K562 (cell line): Measurements from ENCODE around the gene APOBEC3C. TPM values are rescaled to one million over a fixed set of nuclear protein-coding genes. Genes with fewer than 3 reads are reported as not detected.
A peak's percentile ranks its signal among the peaks of the same experiment; 100 is the strongest.

Experiments
- ATAC-seq: fragments of 200-7000 bp; cut with Tn5 transposase; 3 replicates; pipeline ENCODE4 v1.9.1; 2020; ENCODE audit warnings: moderate library complexity
- BruUV-seq: library from RNA; stranded (reverse); fragments of 400-500 nt; replicated peaks from 2 replicates; lab custom pipeline; 2021; lab: Mats Ljungman, UMichigan
- CTCF ChIA-PET: fragments of 300-600 bp; formaldehyde crosslinking; extraction: SDS; loops from one replicate; lab custom pipeline; 2021; ENCODE audit warnings: low intra/inter-chr PET ratio; lab: Yijun Ruan, JAX
- POLR2A ChIA-PET: fragments of 300-600, 350-650 bp; sonication (Branson Sonifier 250); formaldehyde crosslinking; extraction: SDS; loops from one replicate; lab custom pipeline; 2021; ENCODE audit warnings: antibody characterized with exemption, inconsistent platforms; lab: Yijun Ruan, JAX
- DNase-seq, 4 experiments: peaks; one replicate each; pipeline versions ENCODE4 v3.0.0 to v3.0.0-alpha.2; 2011 to 2018; ENCODE audit warnings: low spot score in 3 of 4, mixed read lengths in 3 of 4; ENCODE audit errors: extremely low read depth in 1 of 4
- FAIRE-seq: peaks from 2 replicates; lab custom pipeline; 2011; peaks lifted over from hg19 to GRCh38; lab: Jason Lieb, UNC
- H2AFZ ChIP-seq: 2 replicates; pipeline ENCODE4 v1.6.0; 2011; ENCODE audit warnings: low read depth, low read length, control low read depth, inconsistent platforms
- H3K27ac ChIP-seq: fragments of 200-600 bp; 3 replicates; pipeline ENCODE4 v1.8.0; 2011; ENCODE audit warnings: low read depth, mild to moderate bottlenecking, control low read depth, inconsistent platforms, low read length, moderate library complexity, mixed read lengths; ENCODE audit errors: extremely low read depth
- H3K27me3 ChIP-seq, 2 experiments: fragments of 300-600 bp in 1 of 2; 2 replicates in 1 of 2; 3 replicates in 1 of 2; pipeline versions ENCODE4 v1.6.0 to v1.8.0; 2011; ENCODE audit warnings: inconsistent platforms in 2 of 2, low read length in 2 of 2, mild to moderate bottlenecking in 1 of 2, mixed read lengths in 1 of 2, moderate library complexity in 1 of 2; ENCODE audit not compliant: control insufficient read depth in 2 of 2, insufficient read depth in 2 of 2
- H3K36me3 ChIP-seq: fragments of 300-600 bp; 3 replicates; pipeline ENCODE4 v1.8.0; 2011; ENCODE audit warnings: mild to moderate bottlenecking, low read length, inconsistent platforms; ENCODE audit not compliant: control insufficient read depth, insufficient read depth
- H3K4me1 ChIP-seq, 2 experiments: fragments of 200-600 bp in 1 of 2; replicated peaks in 1 of 2; 2 replicates in 1 of 2; 3 replicates in 1 of 2; pipeline versions ENCODE4 v1.5.1 to v1.8.0; 2011; ENCODE audit warnings: inconsistent platforms in 2 of 2, low read length in 2 of 2, mild to moderate bottlenecking in 1 of 2, mixed read lengths in 1 of 2, moderate library complexity in 1 of 2; ENCODE audit not compliant: control insufficient read depth in 2 of 2, insufficient read depth in 2 of 2
- H3K4me2 ChIP-seq: 2 replicates; pipeline ENCODE4 v1.6.1; 2011; ENCODE audit warnings: low read length, control low read depth, inconsistent platforms, mixed read lengths; ENCODE audit not compliant: insufficient read depth
- H3K4me3 ChIP-seq: fragments of 200-600 bp; sonication (generic), shearing (Covaris generic); 2 replicates; pipeline ENCODE4 v1.5.1; 2016; ENCODE audit warnings: control low read depth, inconsistent platforms
- H3K79me2 ChIP-seq: fragments of 200-600 bp; 3 replicates; pipeline ENCODE4 v1.8.0; 2011; ENCODE audit warnings: low read length, inconsistent platforms; ENCODE audit not compliant: control insufficient read depth, insufficient read depth
- H3K9ac ChIP-seq, 2 experiments: 2 replicates each; pipeline versions ENCODE4 v1.6.0 to v1.6.1; 2011; ENCODE audit warnings: low read depth in 2 of 2, low read length in 2 of 2, control low read depth in 1 of 2, inconsistent platforms in 1 of 2, mild to moderate bottlenecking in 1 of 2, mixed read lengths in 1 of 2; ENCODE audit not compliant: insufficient read depth in 1 of 2
- H3K9me1 ChIP-seq: one replicate; pipeline ENCODE4 v1.6.0; 2011; ENCODE audit warnings: inconsistent platforms, mild to moderate bottlenecking, low read length, moderate library complexity; ENCODE audit not compliant: control insufficient read depth, insufficient read depth
- H3K9me3 ChIP-seq: replicated peaks from 2 replicates; pipeline ENCODE4 v1.5.1; 2011; ENCODE audit warnings: low read depth, low read length, inconsistent platforms; ENCODE audit not compliant: control insufficient read depth, insufficient read depth
- H4K20me1 ChIP-seq: replicated peaks from 2 replicates; pipeline ENCODE4 v1.6.1; 2011; ENCODE audit warnings: low read length, inconsistent platforms, mixed read lengths; ENCODE audit not compliant: control insufficient read depth, insufficient read depth
- CHCHD3 ChIP-seq: fragments of 250-450 bp; sonication (Bioruptor Pico); IDR thresholded peaks from 2 replicates; pipeline ENCODE4 v2.1.2; 2022; ENCODE audit warnings: mild to moderate bottlenecking
- HDAC8 ChIP-seq: fragments of 450-650 bp; IDR thresholded peaks from 2 replicates; pipeline ENCODE4 v1.6.1; 2016; ENCODE audit warnings: mild to moderate bottlenecking, missing genetic modification characterization, moderate library complexity, missing compliant biosample characterization
- RBFOX2 ChIP-seq: fragments of 200-400 bp; formaldehyde crosslinking; IDR thresholded peaks from 2 replicates; pipeline ENCODE4 v1.6.1; 2017; ENCODE audit warnings: low read depth, mild to moderate bottlenecking, low read length, moderate library complexity
- RBM22 ChIP-seq: fragments of 200-400 bp; formaldehyde crosslinking; IDR thresholded peaks from 2 replicates; pipeline ENCODE4 v1.6.1; 2018; ENCODE audit warnings: low read length, low read depth; ENCODE audit not compliant: poor library complexity, severe bottlenecking
- TCFL5 ChIP-seq: fragments of 250-450 bp; sonication (Bioruptor Pico); conservative IDR thresholded peaks from 2 replicates; pipeline ENCODE4 v1.6.1; 2021; ENCODE audit warnings: mild to moderate bottlenecking, moderate library complexity, matching md5 sums
- ZNF263 ChIP-seq: sonication (generic); formaldehyde crosslinking; IDR thresholded peaks from 2 replicates; pipeline ENCODE4 v1.8.0; 2022; ENCODE audit warnings: mild to moderate bottlenecking, missing genetic modification reagents, borderline replicate concordance
- WGBS: fragments of 100-300 bp; shearing (Covaris generic); methylation state at CpG from one replicate; pipeline ENCODE4 v1.1.6; 2016; ENCODE audit warnings: low coverage, mixed read lengths; ENCODE audit not compliant: insufficient coverage; ENCODE audit errors: missing lambda C conversion rate; 5-methylcytosine and 5-hydroxymethylcytosine counted together
- in situ Hi-C: fragments of 300-500 bp; cut with MboI; formaldehyde crosslinking; loops from 4 replicates; pipeline ENCODE4 v1.15.0; 2018; ENCODE audit warnings: inconsistent platforms, mixed read lengths
- intact Hi-C: fragments of 100-400 bp; cut with micrococcal nuclease; formaldehyde crosslinking; loops from 2 replicates; pipeline ENCODE4 v1.14.2; 2022
- polyA plus RNA-seq, 8 experiments: library from polyadenylated mRNA; depleted of rRNA in 4 of 8; stranded (reverse) in 5 of 8; unstranded in 3 of 8; fragments of >200 nt; fragmentation: Nextera tagmentation in 2 of 8; fragmentation: Illumina TruSeq in 1 of 8; extraction: Ambion mirVana in 2 of 8; extraction: Trizol in 1 of 8; gene quantifications; 2 replicates each; pipeline versions ENCODE4 v1.2.1 to v1.2.3, GENCODE V29; 2011 to 2014; ENCODE audit warnings: inconsistent platforms in 1 of 8, missing spikeins in 1 of 8
- total RNA-seq, 7 experiments: library from RNA; depleted of rRNA in 6 of 7; stranded (reverse); fragments of >200 nt in 6 of 7; fragmentation: Illumina TruSeq in 2 of 7; extraction: Trizol in 2 of 7; gene quantifications; 2 replicates each; pipeline versions ENCODE4 v1.2.1 to v1.2.3, GENCODE V29; 2011 to 2021; ENCODE audit warnings: low replicate concordance in 1 of 7
- TF ChIP-seq, protein P1 (sequence below), 2 experiments: fragments of 450-650 bp; formaldehyde crosslinking in 1 of 2; IDR thresholded peaks; 2 replicates each; pipeline versions ENCODE4 v1.4.0 to v1.6.1; 2014 to 2020; ENCODE audit warnings: mild to moderate bottlenecking in 2 of 2, borderline replicate concordance in 1 of 2, low read depth in 1 of 2

The APOBEC3C gene
- total and polyA plus RNA-seq, 9 of the 15 experiments (the other 6 are each of a cell fraction or from before 2014, with no cell fraction given) = 12.4 to 285 (median 55.5) TPM

DNA sequence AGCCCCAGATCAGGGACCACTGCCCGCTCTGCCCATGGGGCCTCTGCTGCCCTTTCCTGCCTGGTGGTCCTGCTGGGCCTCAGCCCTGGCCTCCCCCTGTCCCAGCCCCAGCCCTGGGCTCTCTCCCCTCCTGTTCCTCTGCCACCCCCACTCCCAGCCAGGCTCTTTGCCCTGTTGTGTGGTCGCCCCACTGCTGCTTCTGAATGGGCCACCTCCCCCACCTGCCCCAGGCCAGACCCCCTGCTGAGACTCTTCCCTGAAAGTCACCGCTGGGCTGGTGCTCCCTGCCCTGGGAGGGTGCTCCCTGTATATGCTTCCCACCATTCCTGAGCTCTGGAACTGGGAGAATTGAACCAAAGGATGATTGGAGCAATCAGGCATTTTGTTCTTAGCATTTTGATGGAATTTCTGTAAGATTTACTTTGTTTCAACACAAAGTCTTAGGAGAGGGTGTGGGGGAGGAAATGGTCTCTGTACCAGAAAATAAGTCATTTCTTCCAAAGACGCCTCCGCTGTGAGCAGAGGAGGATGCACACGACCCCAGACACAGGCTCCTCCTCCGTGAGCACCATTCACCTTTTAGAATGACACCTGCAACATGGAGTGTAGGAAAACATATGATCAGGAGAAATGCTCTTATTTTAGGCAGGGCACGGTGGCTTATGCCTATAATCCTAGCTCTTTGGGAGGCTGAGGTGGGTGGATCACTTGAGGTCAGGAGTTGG, 26.7 kb upstream of the APOBEC3C start:
- Histone ChIP-seq H3K4me2 (no peak overlapping the region), H3K9me3 (peaks cover 9% of the 10 kb centered on the region), H3K36me3 (0 out of 3 replicates have a peak, but pooled peaks cover 3% of the 10 kb centered on the region), H3K79me2 (peaks cover 10% of the 10 kb centered on the region), H2AFZ (no peak overlapping the region), H3K4me3 (no peak overlapping the region), H3K9me1 (no peaks in the 10 kb centered on the region), H3K4me1 (peaks cover 2 to 14% of the 10 kb centered on the region in 2 experiments; a peak in 2 of 5 replicates), H3K9ac (no peak overlapping the region), H4K20me1 (no peaks in the 10 kb centered on the region), H3K27me3 (no peaks in the 10 kb centered on the region), H3K27ac (no peak overlapping the region)
- WGBS = 72% methylated on average over 6 of the region's 8 CpGs
- DNase-seq (no peak), ATAC-seq (no peak), FAIRE-seq (no peak)
- POLR2A ChIA-PET = no interaction called here
- intact Hi-C loops = no loop called here
- CTCF ChIA-PET = no interaction called here
- TF ChIP-seq RBFOX2 (peak; percentile 36; the same call in 1 of the 2 replicates), HDAC8 (tag) (no peak), ZNF263 (peak; percentile 93)
- in situ Hi-C loops = no loop called here
- BruUV-seq = no TSS peak

DNA sequence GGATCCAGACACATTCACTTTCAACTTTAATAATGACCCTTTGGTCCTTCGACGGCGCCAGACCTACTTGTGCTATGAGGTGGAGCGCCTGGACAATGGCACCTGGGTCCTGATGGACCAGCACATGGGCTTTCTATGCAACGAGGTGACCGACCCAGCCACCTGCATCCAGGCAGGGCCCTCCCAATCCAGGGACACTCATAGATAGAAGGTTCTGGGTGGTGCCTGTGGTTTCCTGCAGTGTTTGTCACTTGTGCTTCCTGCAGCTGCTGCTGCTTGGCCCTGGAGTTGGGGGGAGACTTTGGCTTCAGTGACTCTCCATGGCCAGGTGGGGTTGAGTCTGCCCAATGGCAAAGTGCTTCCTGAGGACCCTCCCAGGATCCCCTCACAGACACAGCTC, 24.6 kb upstream of the APOBEC3C start:
- in situ Hi-C loops = no loop called here
- Histone ChIP-seq H4K20me1 (no peaks in the 10 kb centered on the region), H3K27me3 (no peaks in the 10 kb centered on the region), H2AFZ (no peak overlapping the region), H3K4me2 (no peak overlapping the region), H3K36me3 (0 out of 3 replicates have a peak, but pooled peaks cover 3% of the 10 kb centered on the region), H3K4me3 (no peak overlapping the region), H3K4me1 (peaks cover 0 to 9% of the 10 kb centered on the region in 2 experiments; a peak in 2 of 5 replicates), H3K27ac (no peak overlapping the region), H3K9ac (no peak overlapping the region), H3K9me1 (no peaks in the 10 kb centered on the region), H3K79me2 (no peaks in the 10 kb centered on the region), H3K9me3 (no peaks in the 10 kb centered on the region)
- DNase-seq (no peak), ATAC-seq (no peak), FAIRE-seq (no peak)
- intact Hi-C loops = no loop called here
- POLR2A ChIA-PET = no interaction called here
- 79% methylated on average over 5 of the region's 6 CpGs for WGBS
- CTCF ChIA-PET = no interaction called here
- BruUV-seq = no TSS peak
- TF ChIP-seq, protein P1, sequence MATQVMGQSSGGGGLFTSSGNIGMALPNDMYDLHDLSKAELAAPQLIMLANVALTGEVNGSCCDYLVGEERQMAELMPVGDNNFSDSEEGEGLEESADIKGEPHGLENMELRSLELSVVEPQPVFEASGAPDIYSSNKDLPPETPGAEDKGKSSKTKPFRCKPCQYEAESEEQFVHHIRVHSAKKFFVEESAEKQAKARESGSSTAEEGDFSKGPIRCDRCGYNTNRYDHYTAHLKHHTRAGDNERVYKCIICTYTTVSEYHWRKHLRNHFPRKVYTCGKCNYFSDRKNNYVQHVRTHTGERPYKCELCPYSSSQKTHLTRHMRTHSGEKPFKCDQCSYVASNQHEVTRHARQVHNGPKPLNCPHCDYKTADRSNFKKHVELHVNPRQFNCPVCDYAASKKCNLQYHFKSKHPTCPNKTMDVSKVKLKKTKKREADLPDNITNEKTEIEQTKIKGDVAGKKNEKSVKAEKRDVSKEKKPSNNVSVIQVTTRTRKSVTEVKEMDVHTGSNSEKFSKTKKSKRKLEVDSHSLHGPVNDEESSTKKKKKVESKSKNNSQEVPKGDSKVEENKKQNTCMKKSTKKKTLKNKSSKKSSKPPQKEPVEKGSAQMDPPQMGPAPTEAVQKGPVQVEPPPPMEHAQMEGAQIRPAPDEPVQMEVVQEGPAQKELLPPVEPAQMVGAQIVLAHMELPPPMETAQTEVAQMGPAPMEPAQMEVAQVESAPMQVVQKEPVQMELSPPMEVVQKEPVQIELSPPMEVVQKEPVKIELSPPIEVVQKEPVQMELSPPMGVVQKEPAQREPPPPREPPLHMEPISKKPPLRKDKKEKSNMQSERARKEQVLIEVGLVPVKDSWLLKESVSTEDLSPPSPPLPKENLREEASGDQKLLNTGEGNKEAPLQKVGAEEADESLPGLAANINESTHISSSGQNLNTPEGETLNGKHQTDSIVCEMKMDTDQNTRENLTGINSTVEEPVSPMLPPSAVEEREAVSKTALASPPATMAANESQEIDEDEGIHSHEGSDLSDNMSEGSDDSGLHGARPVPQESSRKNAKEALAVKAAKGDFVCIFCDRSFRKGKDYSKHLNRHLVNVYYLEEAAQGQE (IDR thresholded peaks at IDR 0.05; ENCODE audit: borderline replicate concordance) = no peak
- TF ChIP-seq, protein P1 (CRISPR knock-in tag; IDR thresholded peaks at IDR 0.05; ENCODE audit: low read depth) = no peak
- TF ChIP-seq RBM22 (no peak), CHCHD3 (CRISPR knock-in tag) (no peak), TCFL5 (CRISPR knock-in tag) (no peak)
